Heart left ventricle (tissue), 13 donors: ENCODE results near the gene NT5DC4.

Experiments used
- CTCF ChIP-seq, 12 donors: fragments of 200-600 bp; sonication (generic) in 4 of 12; IDR thresholded peaks; one replicate each; pipeline versions ENCODE4 v1.5.0 to v1.8.0; 2018 to 2022; ENCODE audit warnings: antibody characterized with exemption in 12 of 12, mild to moderate bottlenecking in 5 of 12
- POLR2A ChIP-seq, 2 donors: fragments of 450-650 bp; IDR thresholded peaks; one replicate each; pipeline ENCODE4 v1.6.1; 2017; ENCODE audit warnings: antibody characterized with exemption in 2 of 2, mild to moderate bottlenecking in 2 of 2, moderate library complexity in 2 of 2
- donor health status: ischemic (EF 13 %, LVEDD 7.1; RV severe dilation, severe dysfunction).
- donor health status: DM: no; HTN: yes; CAD: no.
- donor health status: DM: no; HTN: no; CAD: no.
- donor health status: ischemic (EF 25% LVEDD 6.9; RV normal size, moderate dysfunction).
- donor health status: ischemic (EF 25% LVEDD 5.7; RV mildly dilated, moderate dysfunction).
- donor health status: ischemic (EF 35%, LVEDD 5.7; RV mildly dilated, moderate dysfunction).
- donor health status: nonischemic (EF 11% LVEDD 7.7; RV severe dilation, severe dysfunction).
- donor health status: DM: yes; HTN: yes; CAD: no.
- donor health status: PGD.
- donor health status: ischemic (EF 29% LVEDD 5.4; RV normal size, mild dysfunction).
- donor health status: nonischemic (EF 23%, LVEDD 6.1; RV moderate dilation, normal function).

GRCh38 chr2:112722816-112723546 lies 2.2 kb downstream of the NT5DC4 start:
- no peak for TF ChIP-seq POLR2A (IDR thresholded peaks at IDR 0.05)
- no peak for TF ChIP-seq CTCF (IDR thresholded peaks at IDR 0.05)
